Activated B cell treated with CpG ODN at 0.5 μM for 24 hours (primary cell): Measurements from ENCODE around the gene MYH7. TPM values are rescaled to one million over a fixed set of nuclear protein-coding genes. Genes with fewer than 3 reads are reported as not detected.

Experiments used
- ATAC-seq: fragments of 200-7000 bp; cut with Tn5 transposase; one replicate; pipeline ENCODE4 v1.10.0; 2021; ENCODE audit warnings: low read depth, mild to moderate bottlenecking, moderate library complexity
- CTCF ChIA-PET: fragments of 350-600 bp; sonication (Branson Sonifier 250); formaldehyde crosslinking; loops from one replicate; lab custom pipeline; 2021; ENCODE audit warnings: antibody characterized with exemption; lab: Charles Lee
- POLR2A ChIA-PET: fragments of 350-600 bp; sonication (Branson Sonifier 250); formaldehyde crosslinking; loops from one replicate; lab custom pipeline; 2021; ENCODE audit warnings: antibody characterized with exemption; lab: Charles Lee
- DNase-seq: peaks from one replicate; pipeline ENCODE4 v3.0.0; 2022
- H3K27ac Mint-ChIP-seq: one replicate; pipeline ENCODE4 v1.8.0; 2020; ENCODE audit warnings: mixed read lengths
- H3K27me3 Mint-ChIP-seq: one replicate; pipeline ENCODE4 v1.8.0; 2021; ENCODE audit warnings: mixed read lengths
- H3K36me3 Mint-ChIP-seq: one replicate; pipeline ENCODE4 v1.8.0; 2021; ENCODE audit warnings: low read depth, mixed read lengths
- H3K4me1 Mint-ChIP-seq: one replicate; pipeline ENCODE4 v1.8.0; 2021; ENCODE audit warnings: mixed read lengths
- H3K4me3 Mint-ChIP-seq: one replicate; pipeline ENCODE4 v1.8.0; 2020; ENCODE audit warnings: mild to moderate bottlenecking, mixed read lengths
- H3K9me3 Mint-ChIP-seq: one replicate; pipeline ENCODE4 v1.8.0; 2020; ENCODE audit warnings: mixed read lengths
- CTCF ChIP-seq: fragments of 200-600 bp; IDR thresholded peaks from one replicate; pipeline ENCODE4 v1.8.0; 2022; ENCODE audit warnings: antibody characterized with exemption, mild to moderate bottlenecking
- intact Hi-C: fragments of 100-400 bp; cut with micrococcal nuclease; formaldehyde crosslinking; loops from one replicate; pipeline ENCODE4 v1.15.1; 2024
- total RNA-seq: library from RNA; stranded (reverse); gene quantifications from 2 replicates; pipeline ENCODE4 v1.2.3, GENCODE V29; 2022

Gene MYH7
- total RNA-seq, 1 donor from 2014 or later: not detected

GRCh38 chr14:23443881-23444280 lies 8.4 kb upstream of the MYH7 start:
- no peaks in the 10 kb centered on the region for H3K36me3 Mint-ChIP-seq
- H3K4me1 Mint-ChIP-seq: no peaks in the 10 kb centered on the region
- ChIA-PET POLR2A (no interaction called here), CTCF (no interaction called here)
- no peak overlapping the region for H3K4me3 Mint-ChIP-seq
- TF ChIP-seq CTCF: no peak
- H3K9me3 Mint-ChIP-seq: no peaks in the 10 kb centered on the region
- ATAC-seq: no peak
- H3K27ac Mint-ChIP-seq: no peak overlapping the region
- no peak for DNase-seq
- intact Hi-C loops: no loop called here
- peaks cover 16% of the 10 kb centered on the region for H3K27me3 Mint-ChIP-seq

- ChIA-PET CTCF (no interaction called here), POLR2A (no interaction called here)
- TF ChIP-seq CTCF: no peak
- Mint-ChIP-seq H3K4me1 (no peaks in the 10 kb centered on the region), H3K4me3 (no peak overlapping the region), H3K27ac (no peak overlapping the region), H3K27me3 (peaks cover 16% of the 10 kb centered on the region), H3K36me3 (no peaks in the 10 kb centered on the region), H3K9me3 (no peaks in the 10 kb centered on the region)
- ATAC-seq (no peak), DNase-seq (no peak)
- intact Hi-C loops: no loop called here
These were observed 8.0 kb upstream of the MYH7 start for GRCh38 chr14:23443411-23443812.

- Mint-ChIP-seq H3K27ac (no peak overlapping the region), H3K4me1 (no peaks in the 10 kb centered on the region), H3K9me3 (no peaks in the 10 kb centered on the region), H3K4me3 (no peak overlapping the region), H3K27me3 (peaks cover 16% of the 10 kb centered on the region), H3K36me3 (no peaks in the 10 kb centered on the region)
- DNase-seq (no peak), ATAC-seq (no peak)
- POLR2A ChIA-PET: no interaction called here
- TF ChIP-seq CTCF: no peak
- intact Hi-C loops: no loop called here
- CTCF ChIA-PET: no interaction called here
These were observed 7.4 kb upstream of the MYH7 start for GRCh38 chr14:23442721-23443356.

DNA sequence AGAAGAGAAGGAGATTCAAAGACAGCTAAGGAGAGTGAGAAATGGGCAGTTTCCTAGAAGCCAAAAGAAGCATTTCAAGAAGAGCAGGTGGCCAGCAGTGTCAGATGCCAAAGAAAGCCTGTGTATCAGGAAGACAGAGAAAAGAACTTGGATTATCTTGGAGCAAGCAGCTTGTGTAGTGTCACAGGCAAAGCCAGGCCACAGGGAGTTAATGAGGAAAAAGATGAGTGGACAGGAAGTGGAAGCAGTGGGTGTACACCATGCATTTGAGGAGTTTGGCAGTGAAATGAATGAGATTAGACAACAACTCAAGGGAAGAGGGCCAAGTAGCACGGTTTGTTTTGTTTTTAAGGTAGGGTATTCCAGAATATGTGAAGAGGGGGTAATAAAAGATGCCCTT lies 5.6 kb upstream of the MYH7 start:
- CTCF ChIA-PET: no interaction called here
- H3K27me3 Mint-ChIP-seq: peaks cover 16% of the 10 kb centered on the region
- no peak for TF ChIP-seq CTCF
- intact Hi-C loops: no loop called here
- H3K4me3 Mint-ChIP-seq: no peak overlapping the region
- no peaks in the 10 kb centered on the region for H3K9me3 Mint-ChIP-seq
- H3K27ac Mint-ChIP-seq: no peak overlapping the region
- no peaks in the 10 kb centered on the region for H3K4me1 Mint-ChIP-seq
- ATAC-seq (no peak), DNase-seq (no peak)
- no peaks in the 10 kb centered on the region for H3K36me3 Mint-ChIP-seq
- POLR2A ChIA-PET: no interaction called here

GRCh38 chr14:23439107-23439835 lies 3.8 kb upstream of the MYH7 start:
- CTCF ChIA-PET: no interaction called here
- ATAC-seq: no peak
- H3K4me1 Mint-ChIP-seq: no peaks in the 10 kb centered on the region
- no peak overlapping the region for H3K4me3 Mint-ChIP-seq
- no peaks in the 10 kb centered on the region for H3K36me3 Mint-ChIP-seq
- no peak for DNase-seq
- peaks cover 25% of the 10 kb centered on the region for H3K27me3 Mint-ChIP-seq
- intact Hi-C loops: no loop called here
- H3K9me3 Mint-ChIP-seq: no peaks in the 10 kb centered on the region
- POLR2A ChIA-PET: no interaction called here
- no peak for TF ChIP-seq CTCF
- H3K27ac Mint-ChIP-seq: no peak overlapping the region
